KOPT-K1 (cell line): Measurements from ENCODE around the gene BMP8B.
A peak's percentile ranks its signal among the peaks of the same experiment; 100 is the strongest.

Source experiments
- H3K27ac ChIP-seq: fragments of 200-600 bp; sonication (generic); 2 replicates; pipeline ENCODE4 v1.5.1; 2016; ENCODE audit warnings: antibody characterized with exemption, mild to moderate bottlenecking, low read depth, low read length; ENCODE audit not compliant: poor library complexity, severe bottlenecking
- H3K36me3 ChIP-seq: fragments of 200-600 bp; sonication (generic); 2 replicates; pipeline ENCODE4 v1.5.1; 2017; ENCODE audit warnings: antibody characterized with exemption, mild to moderate bottlenecking, low read length, moderate library complexity; ENCODE audit not compliant: insufficient read depth
- H3K9me3 ChIP-seq: fragments of 200-600 bp; sonication (generic); 2 replicates; pipeline ENCODE4 v1.5.1; 2017; ENCODE audit warnings: antibody characterized with exemption, low read length, mild to moderate bottlenecking; ENCODE audit not compliant: insufficient read depth, poor library complexity, severe bottlenecking

The BMP8B gene

GRCh38 chr1:39760074-39761008 lies 28.3 kb downstream of the BMP8B start:
- Histone ChIP-seq H3K9me3 (no peaks in the 10 kb centered on the region), H3K27ac (no peak overlapping the region), H3K36me3 (peaks cover 50% of the 10 kb centered on the region)

DNA sequence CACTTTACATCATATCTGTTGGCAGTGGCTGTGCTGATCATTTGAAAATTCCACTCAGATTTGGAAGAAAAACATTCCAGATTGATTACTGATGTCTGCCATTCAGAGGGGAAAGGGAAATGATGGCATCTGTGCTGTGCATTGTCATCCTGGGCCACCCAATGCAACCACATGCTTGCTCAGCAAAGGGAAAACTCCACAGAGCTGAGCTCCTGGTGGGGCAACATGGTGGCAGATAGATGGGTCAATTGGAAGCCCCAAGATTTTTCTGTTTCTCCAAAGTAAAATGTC lies 29.3 kb downstream of the BMP8B start:
- Histone ChIP-seq H3K36me3 (peaks cover 59% of the 10 kb centered on the region), H3K9me3 (no peaks in the 10 kb centered on the region), H3K27ac (no peak overlapping the region)

GRCh38 chr1:39758556-39759435 lies 29.9 kb downstream of the BMP8B start:
- H3K36me3 ChIP-seq = peaks cover 65% of the 10 kb centered on the region
- H3K27ac ChIP-seq = no peak overlapping the region
- no peaks in the 10 kb centered on the region for H3K9me3 ChIP-seq

- Histone ChIP-seq H3K9me3 (no peaks in the 10 kb centered on the region), H3K27ac (no peak overlapping the region), H3K36me3 (peaks cover 78% of the 10 kb centered on the region)
Measured at GRCh38 chr1:39757501-39757900, 31.2 kb downstream of the BMP8B start.

- Histone ChIP-seq H3K27ac (no peak overlapping the region), H3K36me3 (peaks cover 89% of the 10 kb centered on the region), H3K9me3 (no peaks in the 10 kb centered on the region)
Measured at GRCh38 chr1:39755965-39756659, 32.6 kb downstream of the BMP8B start.

DNA sequence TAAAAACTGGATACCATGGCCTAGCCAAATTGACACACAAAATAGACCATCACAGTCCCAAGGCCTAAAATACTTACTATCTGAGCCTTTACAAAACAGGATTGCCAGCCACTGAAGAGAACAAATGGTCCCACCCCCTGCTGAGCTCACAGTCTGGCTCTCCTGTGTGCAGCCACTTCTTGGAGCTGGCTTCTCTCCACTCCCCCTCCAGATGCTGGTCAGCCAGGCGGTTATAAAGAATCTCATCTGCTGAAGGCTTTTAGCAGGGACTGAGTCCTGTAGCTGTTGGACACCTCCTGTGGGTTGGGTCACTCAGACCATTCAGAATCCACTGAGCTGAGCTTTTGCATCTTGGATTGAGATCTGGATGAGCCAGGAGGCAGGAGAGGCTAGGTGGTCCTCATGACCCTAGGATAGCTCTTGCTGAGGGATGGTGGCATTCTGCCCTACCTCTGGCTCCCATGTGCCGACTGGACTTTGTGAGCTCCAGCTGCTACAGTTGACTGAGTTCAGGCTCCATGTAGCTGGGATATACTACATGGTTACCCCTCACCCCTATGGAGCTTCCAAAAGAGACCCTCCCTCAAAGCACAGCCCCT lies 33.7 kb downstream of the BMP8B start:
- no peaks in the 10 kb centered on the region for H3K9me3 ChIP-seq
- peaks cover 100% of the 10 kb centered on the region for H3K36me3 ChIP-seq
- no peak overlapping the region for H3K27ac ChIP-seq

DNA sequence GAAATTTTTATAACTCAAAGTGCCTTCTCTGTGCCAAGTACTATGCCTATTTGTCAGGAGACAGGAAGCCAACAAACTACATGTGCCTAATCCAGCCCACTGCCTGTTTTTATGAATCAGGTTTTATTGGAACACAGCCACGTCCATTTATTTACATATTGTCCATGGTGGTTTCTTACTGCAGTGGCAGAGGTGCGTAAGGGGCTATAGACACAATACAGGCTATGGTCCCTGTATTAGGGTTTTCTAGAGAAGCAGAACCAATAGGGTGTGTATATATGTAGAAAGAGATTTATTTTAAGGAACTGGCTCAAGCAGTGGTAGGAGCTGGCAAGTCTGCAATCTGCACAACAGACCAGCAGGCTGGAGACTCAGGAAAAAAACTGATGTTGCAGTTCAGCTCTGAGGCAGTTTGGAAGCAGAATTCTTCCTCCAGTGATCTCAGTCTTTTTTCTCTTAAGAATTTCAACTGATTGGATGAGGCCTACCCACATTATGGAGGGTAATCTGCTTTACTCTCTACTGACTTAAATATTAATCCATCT lies 34.6 kb downstream of the BMP8B start:
- Histone ChIP-seq H3K9me3 (no peaks in the 10 kb centered on the region), H3K27ac (no peak overlapping the region), H3K36me3 (peaks cover 100% of the 10 kb centered on the region)

GRCh38 chr1:39753132-39754025 lies 35.3 kb downstream of the BMP8B start:
- no peak overlapping the region for H3K27ac ChIP-seq

DNA sequence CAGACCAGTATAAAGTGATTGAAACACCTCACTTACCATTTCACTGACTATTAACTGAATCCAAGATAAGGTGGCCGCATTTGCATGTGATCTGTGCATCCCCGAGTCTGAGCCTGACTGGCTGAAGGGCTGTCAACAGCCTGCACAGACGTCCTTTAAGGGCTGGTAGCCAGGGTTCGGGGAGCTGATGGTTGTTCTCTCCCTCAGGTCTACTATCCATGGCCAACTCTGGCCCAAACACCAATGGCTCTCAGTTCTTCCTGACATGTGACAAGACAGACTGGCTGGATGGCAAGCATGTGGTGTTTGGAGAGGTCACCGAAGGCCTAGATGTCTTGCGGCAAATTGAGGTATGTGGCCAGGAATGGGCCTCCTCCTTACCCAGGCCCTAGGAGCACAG lies 36.0 kb downstream of the BMP8B start:
- no peaks in the 10 kb centered on the region for H3K9me3 ChIP-seq
- H3K27ac ChIP-seq = no peak overlapping the region
- peaks cover 100% of the 10 kb centered on the region for H3K36me3 ChIP-seq

More at GRCh38 chr1:39753132-39754025, 35.3 kb downstream of the BMP8B start:
- peaks cover 100% of the 10 kb centered on the region for H3K36me3 ChIP-seq
- H3K9me3 ChIP-seq = no peaks in the 10 kb centered on the region

GRCh38 chr1:39751595-39751994 lies 37.1 kb downstream of the BMP8B start:
- H3K9me3 ChIP-seq = no peaks in the 10 kb centered on the region
- no peak overlapping the region for H3K27ac ChIP-seq
- peaks cover 100% of the 10 kb centered on the region for H3K36me3 ChIP-seq

DNA sequence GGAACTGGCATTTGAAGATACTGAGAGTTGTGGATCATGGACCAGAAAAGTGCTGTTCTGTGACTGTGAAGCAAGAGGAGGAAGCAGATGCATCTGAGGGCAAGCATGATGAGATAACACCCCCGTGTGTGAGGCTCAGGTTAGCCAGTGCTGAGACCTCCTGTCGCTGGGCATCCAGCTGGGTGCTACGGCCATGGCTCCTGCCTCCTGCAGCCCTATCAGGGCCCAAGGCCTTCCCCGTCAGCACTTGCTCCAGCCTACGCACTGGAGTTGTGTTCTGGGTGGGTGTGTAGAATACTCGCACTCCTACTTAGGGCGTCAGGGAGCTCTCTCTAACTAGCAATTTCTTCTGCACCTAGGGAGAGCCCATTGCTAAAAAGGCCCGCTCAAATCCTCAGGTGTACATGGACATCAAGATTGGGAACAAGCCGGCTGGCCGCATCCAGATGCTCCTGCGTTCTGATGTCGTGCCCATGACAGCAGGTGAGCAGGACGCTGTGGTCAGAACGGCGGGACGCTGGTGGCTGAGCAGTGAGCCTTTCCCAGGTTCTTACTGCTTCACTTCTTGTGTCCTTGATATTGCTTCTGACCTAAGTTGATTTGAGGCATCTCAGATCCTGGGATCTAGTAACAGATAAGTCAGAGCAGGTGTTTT lies 43.5 kb downstream of the BMP8B start:
- Histone ChIP-seq H3K36me3 (peaks cover 95% of the 10 kb centered on the region), H3K27ac (no peak overlapping the region), H3K9me3 (no peaks in the 10 kb centered on the region)

GRCh38 chr1:39738622-39739366 lies 49.9 kb downstream of the BMP8B start, which contains the start of gene PPIE:
PPIE (plus strand) TSS chr1:39738882; CDS start chr1:39738901, 19 bp downstream.
- Histone ChIP-seq H3K27ac (peak within 1 kb of the TSS; percentile 75), H3K9me3 (no peaks in the 10 kb centered on the region), H3K36me3 (peaks cover 37% of the 10 kb centered on the region)
